Glomerular endothelial cell (primary cell): ENCODE measurements around the gene C2orf74. TPM values are rescaled to one million over a fixed set of nuclear protein-coding genes. Genes with fewer than 3 reads are reported as not detected.

Source experiments
- DNase-seq: peaks from one replicate; pipeline ENCODE4 v3.0.0-alpha.2; 2011; ENCODE audit warnings: low read depth, low spot score; ENCODE audit errors: extremely low read depth
- total RNA-seq: library from RNA; depleted of rRNA; stranded (reverse); fragments of >200 nt; gene quantifications from 2 replicates; pipeline ENCODE4 v1.2.3, GENCODE V29; 2015

C2orf74 gene
- total RNA-seq, 1 donor from 2014 or later: 15.3 TPM

- no peak for DNase-seq
Observed at GRCh38 chr2:61210332-61210981, 48.5 kb downstream of the C2orf74 start.

GRCh38 chr2:61214171-61214570, 52.2 kb downstream of the C2orf74 start:
- DNase-seq: no peak

Other genes starting within 250 kb of the C2orf74 start
- gene PEX13, start 144.5 kb upstream of the C2orf74 start, total RNA-seq: 23.2 and 31.8 TPM in 2 replicates
- 9.3 and 16.0 TPM in 2 replicates for gene PUS10, start 143.9 kb upstream of the C2orf74 start, total RNA-seq
- 8.5 and 16.0 TPM in 2 replicates for gene SANBR, start 96.3 kb upstream of the C2orf74 start, total RNA-seq